NCI-H446 (cell line): Measurements from ENCODE around the gene LRIG1.

Experiments
- DNase-seq, 2 experiments: peaks; one replicate each; lab custom pipeline; 2025; lab: John Stamatoyannopoulos, UW

The LRIG1 gene, protein sequence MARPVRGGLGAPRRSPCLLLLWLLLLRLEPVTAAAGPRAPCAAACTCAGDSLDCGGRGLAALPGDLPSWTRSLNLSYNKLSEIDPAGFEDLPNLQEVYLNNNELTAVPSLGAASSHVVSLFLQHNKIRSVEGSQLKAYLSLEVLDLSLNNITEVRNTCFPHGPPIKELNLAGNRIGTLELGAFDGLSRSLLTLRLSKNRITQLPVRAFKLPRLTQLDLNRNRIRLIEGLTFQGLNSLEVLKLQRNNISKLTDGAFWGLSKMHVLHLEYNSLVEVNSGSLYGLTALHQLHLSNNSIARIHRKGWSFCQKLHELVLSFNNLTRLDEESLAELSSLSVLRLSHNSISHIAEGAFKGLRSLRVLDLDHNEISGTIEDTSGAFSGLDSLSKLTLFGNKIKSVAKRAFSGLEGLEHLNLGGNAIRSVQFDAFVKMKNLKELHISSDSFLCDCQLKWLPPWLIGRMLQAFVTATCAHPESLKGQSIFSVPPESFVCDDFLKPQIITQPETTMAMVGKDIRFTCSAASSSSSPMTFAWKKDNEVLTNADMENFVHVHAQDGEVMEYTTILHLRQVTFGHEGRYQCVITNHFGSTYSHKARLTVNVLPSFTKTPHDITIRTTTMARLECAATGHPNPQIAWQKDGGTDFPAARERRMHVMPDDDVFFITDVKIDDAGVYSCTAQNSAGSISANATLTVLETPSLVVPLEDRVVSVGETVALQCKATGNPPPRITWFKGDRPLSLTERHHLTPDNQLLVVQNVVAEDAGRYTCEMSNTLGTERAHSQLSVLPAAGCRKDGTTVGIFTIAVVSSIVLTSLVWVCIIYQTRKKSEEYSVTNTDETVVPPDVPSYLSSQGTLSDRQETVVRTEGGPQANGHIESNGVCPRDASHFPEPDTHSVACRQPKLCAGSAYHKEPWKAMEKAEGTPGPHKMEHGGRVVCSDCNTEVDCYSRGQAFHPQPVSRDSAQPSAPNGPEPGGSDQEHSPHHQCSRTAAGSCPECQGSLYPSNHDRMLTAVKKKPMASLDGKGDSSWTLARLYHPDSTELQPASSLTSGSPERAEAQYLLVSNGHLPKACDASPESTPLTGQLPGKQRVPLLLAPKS

DNA sequence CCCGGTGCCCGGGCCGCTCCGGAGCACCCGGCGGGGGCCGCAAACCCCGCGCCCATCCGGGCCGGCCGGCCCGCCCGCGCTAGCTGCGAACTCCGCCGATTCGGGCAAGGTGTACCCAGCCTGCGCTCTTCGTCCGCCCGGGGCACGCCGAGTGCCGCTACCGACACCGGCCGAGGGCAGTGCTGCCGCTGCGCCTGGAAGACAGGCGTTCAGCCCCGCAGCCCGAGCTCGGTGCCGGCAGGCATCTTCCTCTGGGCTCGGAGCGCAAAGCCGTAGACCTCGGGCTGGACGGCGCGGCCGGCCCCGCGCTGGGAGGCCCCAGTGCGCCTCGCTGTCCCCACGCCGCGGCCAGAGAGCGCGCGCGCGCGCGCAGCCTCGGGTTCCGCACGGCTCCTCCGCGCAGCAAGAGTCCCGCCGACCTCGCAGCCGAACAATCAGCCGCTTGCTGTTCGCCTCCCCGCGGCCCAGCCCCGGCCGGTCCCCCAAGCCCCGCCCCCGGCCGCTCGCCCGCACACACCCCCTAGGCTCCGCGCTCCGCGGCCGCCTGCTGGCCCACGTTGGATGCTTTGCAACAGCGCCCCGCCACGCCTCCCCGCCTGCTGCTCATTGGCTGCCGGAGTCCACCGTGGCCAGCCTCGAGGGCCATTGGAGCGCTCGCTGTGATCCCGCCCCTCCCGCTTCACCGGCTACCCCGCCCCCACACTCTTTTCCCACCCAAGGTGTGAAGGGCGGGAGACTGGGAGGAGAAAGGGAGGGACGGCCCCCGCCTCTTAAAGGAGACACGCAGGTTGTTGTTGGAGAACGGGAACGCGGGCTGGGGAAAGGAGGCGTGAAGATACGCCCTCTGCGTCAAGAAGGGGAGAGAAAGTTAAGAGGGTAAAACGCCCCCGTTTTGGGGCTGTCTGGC lies at the start of gene LRIG1:
LRIG1 (minus strand) TSS at position 447 of the 907 bp plus-strand sequence. CDS start 615 bp downstream, outside the sequence.
- DNase-seq, result peak; percentile 87 to 96

DNA sequence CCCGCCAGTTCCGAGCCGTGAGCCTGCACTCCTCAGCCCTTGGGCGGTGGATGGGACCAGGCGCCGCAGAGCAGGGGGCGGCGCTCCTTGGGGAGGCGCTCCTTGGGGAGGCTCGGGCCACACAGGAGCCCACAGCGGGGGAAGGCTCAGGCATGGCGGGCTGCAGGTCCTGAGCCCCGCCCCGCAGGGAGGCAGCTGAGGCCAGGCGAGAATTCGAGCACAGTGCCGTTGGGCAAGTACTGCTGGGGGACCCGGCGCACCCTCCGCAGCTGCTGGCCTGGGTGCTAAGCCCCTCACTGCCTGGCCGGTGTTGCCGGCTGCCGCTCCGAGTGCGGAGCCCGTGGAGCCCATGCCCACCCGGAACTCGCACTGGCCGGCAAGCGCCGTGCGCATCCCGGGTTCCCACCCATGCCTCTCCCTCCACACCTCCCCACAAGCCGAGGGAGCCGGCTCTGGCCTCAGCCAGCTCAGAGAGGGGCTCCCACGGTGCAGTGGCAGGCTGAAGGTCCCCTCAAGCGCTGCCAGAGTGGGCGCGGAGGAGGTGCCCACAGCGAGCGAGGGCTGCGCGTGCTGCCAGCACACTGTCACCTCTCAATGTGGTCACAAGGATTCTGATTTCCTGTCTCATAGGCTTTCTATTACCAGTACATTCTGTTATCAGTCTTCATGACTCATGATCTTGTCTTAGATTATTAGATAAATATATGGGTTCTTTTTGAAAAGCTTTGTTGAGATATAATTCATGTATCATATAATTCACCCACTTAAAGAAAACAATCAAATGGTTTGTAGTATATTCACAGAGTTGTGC lies 44.0 kb upstream of the LRIG1 start:
- DNase-seq, result no peak

DNA sequence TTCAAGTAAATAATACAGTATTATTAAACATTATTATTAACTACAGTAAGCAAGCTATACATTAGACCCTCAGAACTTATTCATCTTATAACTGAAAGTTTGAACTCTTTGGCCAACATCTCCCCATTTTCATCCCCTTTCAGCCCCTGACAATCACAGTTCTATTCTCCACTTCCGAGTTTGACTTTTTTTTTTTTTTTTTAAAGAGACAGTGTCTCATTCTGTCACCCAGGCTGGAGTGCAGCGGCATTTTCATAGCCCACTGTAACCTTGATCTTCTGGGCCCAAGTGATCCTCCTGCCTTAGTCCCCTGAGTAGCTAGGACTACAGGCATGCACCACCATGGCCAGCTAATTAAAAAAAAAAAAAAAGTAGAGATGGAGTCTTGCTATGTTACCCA lies 41.3 kb upstream of the LRIG1 start:
- DNase-seq, result no peak

DNA sequence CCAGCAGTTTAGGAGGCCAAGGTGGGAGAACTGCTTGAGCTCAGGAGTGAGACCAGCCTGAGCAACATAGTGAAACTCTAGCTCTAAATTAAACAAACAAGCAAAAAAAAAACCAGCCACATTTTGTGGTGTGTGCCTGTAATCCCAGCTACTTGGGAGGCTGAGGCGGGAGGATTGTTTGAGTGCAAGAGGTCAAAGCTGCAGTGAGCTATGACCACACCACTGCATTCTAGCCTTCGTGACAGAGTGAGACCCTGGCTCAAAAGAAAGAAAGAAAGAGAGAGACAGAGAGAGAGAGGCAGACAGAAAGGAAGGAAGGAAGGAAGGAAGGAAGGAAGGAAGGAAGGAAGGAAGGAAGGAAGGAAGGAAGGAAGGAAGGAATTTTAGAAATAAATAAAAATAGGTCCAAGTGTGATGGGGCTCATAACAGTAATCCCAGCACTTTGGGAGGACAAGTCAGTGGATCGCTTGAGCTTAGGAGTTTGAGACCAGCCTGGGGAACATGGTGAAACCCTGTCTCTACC lies 38.7 kb upstream of the LRIG1 start:
- DNase-seq, result no peak

DNA sequence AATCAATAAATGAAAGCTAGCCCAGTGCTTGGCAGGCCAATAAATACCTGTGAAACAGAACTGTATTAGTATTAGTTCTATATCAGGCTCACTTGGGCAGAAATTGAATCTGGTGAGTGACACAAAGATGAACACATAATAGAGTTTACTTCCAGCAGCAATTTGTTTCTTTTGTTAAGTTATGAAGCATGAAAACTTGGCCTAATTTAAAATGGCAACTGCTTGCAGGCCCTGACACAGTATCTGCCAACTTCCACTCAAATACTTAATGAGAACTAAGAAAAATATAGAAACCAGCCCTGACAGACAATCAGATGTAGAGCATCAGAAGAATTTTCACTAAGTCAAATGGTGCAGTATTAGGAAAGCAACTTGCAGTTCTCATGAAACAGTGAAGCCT lies 37.6 kb upstream of the LRIG1 start:
- DNase-seq, result peak in 1 of 2 experiments; percentile 11

DNA sequence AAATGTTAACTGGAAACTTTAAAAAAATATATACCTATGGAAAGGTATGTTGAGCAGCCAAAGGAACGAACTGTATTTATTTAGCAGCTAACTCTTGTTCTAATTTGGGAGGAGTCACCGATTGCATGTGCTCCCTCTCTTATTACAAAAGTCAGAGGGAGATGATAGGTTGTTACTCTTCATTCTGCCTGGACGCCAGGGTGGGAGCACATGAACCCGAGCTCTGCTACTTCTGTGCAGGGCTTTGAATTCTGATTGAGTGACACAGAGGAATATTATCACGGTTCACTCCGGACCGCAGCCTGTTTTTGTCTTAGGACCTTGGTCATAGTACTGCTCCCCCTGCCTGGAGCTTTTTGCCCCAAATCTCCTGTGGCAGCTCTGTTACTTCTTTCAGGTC lies 36.9 kb upstream of the LRIG1 start:
- no peak for DNase-seq

DNA sequence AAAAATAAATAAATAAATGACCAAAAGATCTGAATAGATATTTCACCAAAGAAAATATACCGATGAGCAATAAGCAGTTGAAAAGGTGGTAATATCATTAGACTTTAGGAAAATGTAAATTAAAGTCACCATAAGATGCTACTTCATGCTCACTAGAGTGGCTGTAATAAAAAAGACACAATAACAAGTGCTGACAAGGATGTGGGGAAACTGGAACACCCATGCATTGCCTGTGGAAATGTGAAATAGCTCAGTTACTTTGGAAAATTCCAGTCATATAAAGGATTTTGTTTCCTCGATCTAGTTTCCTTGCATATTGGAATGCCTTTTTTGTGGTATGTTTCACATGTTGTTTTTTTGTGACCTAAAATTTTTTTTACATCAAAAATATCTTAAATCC lies 36.0 kb upstream of the LRIG1 start:
- no peak for DNase-seq

DNA sequence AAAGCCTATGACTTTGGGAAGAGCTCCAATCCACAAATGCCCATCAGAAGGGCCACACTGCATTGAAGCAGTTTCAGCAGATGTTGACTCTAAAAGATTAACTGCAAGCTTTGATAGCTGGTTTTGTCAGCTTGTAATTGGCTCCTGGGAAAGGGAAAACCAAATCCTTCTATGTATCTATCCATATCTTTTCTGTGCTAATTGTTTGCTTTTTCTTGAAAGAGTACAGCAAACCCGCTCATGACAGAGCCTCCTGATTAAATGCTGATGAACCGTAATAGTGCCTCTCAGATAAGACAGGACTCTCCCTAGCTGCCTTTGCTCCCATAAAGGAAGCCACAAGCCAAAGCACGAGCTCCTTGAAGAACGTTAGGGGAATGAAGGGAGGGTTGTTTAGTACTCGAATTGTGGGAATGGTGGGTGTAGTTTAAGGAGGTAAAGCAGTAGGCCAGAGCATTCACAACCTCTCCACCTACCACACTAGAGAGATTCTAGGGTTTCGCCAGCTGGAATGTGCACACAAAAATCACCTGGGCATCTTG lies 33.6 kb upstream of the LRIG1 start:
- DNase-seq, result no peak

DNA sequence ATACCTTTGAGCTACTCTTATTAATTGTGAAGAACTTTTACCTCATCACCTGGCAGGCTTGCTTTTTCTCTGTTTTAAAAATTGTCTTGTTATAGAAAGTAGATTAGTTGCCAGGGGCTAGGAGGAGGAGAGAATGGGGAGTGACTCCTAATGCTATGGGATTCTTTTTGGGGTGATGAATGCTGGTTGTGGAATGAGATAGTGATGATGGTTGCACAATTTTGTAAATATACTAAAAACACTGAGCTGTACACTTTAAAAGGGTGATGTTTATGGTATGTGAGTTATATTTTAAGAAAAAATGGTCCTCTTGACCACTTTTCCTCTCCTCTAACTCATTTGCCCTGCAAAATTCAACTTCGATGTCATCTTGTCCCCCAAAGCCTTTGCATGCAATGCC lies 31.8 kb upstream of the LRIG1 start:
- no peak for DNase-seq

DNA sequence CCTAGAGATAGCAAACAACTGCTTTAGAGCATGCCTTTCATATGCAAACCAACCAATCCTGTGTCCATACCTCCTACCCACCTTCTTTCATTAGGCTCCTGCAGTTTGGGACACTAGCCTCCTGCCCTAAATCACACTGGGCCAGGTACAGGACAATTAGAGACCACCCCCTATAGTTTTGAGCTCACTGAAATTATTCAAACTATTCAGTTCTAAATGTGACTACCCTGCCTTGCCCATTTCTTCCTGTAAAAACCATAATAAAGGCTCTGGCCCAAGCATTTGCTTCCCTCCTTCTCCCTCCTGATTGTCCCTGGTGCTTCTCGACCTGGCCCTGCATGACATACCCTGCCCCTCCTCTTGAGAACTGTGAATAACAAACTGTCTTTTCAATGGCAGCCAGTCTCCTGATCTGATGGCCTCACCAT lies 31.4 kb upstream of the LRIG1 start:
- DNase-seq, result no peak

DNA sequence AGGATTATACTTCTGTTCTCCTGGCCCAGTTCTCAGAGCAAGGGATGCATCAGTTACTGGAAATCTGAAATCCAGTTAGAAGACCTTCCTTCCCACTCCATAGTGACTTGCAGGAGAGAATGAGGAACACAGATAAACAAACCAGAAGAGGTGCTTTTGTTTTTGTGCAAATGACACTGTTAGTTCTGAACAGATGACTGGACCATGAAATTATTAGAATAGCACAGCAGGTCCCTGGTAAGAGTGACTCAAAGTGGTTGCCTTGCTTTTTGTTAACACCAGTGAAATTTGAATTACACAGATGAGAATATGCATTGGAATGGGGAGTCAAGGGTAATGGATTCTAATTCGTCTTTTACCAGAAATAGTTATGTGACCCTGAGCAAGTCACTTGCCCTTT lies 30.4 kb upstream of the LRIG1 start:
- DNase-seq, result no peak

DNA sequence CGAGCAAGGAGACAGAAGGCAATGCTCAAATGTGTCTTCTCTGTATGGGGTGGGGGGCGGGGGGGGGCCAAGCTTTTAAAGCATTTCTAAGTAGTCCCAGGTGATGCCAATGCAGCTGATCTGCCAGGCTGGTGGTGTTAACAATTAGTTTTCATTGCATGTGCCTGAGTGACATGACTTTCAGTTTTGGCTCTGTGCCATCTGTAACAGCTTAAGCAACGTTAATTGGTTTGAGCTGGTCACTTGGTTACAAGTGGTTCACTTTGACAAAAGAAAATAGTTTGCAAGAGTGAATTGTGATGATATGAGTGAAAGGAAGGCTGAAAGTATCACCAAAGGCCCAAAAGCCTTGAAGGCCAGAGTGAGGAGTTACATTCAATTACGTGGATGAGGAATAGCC lies 26.4 kb upstream of the LRIG1 start:
- DNase-seq, result peak in 1 of 2 experiments; percentile 11

DNA sequence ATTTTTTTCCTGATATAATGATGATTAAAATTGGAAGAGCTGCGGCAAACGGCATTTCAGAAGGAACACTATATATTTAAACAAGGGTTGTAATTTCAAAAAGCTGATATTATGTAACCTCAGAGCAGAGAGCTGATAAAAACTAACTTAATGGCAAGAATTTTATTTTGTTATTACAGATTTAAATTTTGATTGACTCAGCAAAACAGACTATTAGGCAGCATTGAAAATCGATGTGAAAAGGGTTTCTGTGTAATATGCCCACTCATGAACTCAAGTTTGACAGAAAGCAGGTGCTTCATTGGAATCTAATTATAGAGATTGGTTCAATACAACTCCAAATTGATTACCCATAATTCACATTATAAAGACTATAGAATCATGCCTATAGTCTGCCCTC lies 24.9 kb upstream of the LRIG1 start:
- DNase-seq, result no peak

DNA sequence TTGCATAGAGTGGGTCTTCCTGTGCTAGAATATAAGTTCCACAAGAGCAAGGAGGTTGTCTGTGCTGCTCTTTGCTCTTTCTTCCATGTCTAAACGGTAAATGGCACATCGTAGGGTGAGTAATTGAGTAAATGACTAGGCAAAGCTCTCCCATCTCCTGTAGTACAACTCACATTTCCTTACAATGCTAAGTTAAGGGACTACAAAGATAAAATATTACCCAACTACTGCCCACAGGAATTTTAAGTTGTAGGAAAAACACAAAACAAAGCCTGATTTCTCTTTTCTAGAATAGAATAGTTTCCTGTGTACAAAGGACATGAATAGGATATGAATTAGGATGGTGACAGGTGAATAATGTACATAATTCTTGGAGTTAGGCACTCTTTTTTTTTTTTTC lies 19.9 kb upstream of the LRIG1 start:
- no peak for DNase-seq

DNA sequence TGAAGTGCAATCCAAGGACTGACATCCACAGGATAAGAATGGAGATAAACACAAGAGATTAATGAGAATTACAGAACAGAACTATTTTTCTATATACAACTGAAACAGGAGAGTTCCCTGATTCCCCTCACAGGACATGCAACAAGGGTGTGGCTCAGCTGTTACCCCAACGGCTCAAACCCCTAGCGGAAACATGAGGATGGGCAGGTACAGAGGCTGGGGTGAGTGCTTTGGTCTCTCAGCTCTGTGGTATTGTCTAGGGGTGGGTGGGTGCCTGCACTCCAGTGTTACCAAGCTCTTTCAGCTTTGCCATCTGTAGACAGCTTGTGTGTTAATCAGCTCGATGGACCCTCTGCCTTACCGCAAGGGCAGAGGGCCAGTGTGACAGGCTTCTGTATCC lies 17.8 kb upstream of the LRIG1 start:
- DNase-seq, result no peak

DNA sequence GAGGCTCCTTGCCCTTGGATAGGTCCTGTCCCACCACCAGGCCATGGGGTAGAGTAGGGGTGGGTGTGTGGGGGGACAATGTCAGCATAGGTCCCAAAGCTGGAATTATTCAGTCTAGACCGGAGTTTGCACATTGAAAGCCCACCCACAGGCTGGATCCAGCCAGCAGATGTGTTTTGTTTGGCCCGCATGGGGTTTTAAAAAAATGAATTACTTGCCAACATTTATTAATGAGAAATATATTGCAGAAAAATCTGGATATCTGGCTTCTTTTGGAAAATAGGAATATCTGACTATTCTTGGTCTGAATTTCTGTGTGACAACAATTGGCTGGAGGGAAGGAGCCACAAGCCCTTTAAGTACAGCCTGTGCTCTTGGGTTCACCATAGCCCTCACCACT lies 17.3 kb upstream of the LRIG1 start:
- no peak for DNase-seq

DNA sequence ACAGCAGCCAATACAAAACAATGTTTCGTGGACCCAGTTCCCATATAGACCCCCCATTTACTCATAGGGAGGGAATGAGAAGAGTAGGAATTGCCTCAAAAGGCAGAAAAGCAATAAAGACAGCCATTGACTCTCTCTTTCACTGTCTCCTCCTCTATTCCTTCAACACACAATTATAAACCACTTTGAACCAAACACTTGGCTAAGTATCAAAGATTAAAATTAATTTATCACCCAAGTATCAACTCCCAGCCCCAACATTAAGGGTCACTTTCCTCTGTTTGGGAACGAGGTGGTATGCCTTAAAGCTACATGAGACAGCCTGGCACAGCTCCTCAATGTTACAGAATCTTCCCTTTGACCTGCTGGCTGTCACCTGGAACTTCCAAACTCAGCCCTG lies 16.4 kb upstream of the LRIG1 start:
- DNase-seq, result no peak

DNA sequence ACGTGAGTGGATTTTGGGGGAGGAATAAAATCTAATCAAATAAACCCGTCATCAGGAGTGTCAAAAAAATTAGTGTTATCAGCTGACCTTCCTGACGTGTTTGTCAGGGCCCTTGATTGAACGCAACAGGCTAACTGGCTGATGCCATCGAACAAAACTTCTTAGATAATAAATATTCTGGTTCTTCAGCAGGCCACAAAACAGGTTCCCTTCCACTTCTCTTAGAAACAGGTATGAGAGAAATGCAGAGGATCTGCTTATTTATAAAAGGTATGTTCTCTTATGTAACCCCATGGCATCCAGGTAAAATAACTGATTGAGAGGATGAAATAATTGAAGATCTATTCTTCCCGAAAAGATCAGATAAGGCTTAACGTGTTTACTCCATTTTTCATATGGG lies 7.6 kb upstream of the LRIG1 start:
- no peak for DNase-seq

DNA sequence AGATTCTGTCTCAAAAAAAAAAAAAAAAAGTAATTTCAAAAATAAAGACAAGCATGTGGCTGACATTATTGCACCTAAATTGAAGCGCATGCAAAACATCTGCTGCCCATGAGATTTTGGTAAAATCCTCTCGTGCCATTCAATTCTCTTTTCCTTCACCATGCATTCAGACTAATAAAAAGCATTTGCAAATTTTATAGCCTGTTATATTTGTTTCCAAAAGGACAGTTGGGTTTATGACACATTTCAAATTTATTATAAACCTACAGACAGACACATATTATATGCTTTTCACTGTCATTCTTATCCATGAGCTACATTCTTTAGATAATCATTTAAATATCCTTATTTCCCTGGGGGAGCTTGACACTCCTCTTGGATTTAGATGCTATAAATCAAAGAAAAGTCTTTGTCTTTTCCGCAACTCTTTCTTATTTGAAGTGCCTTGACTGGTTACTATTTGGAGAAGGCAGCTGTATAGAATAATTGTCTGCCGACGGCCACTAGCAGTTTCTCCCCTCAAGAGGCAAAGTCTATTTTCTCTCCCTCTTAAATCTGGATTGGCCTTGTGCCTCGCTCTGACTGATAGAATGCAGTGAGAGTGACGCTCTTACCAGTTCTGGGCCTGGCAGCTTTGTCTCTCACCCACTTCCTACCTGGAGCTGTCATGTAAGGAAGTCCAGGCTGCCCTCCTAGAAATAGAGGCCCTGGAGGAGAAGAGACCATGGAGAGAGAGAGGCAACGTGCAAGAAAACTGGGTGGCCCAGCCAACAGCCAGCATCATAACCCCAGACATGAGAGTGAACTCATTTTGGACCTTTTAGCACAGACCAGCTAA lies 6.8 kb upstream of the LRIG1 start:
- DNase-seq, result no peak
